Endothelial cell of umbilical vein (primary cell): ENCODE data around the gene IDI2. TPM values are rescaled to one million over a fixed set of nuclear protein-coding genes. Genes with fewer than 3 reads are reported as not detected.

Source experiments
- BruUV-seq: library from RNA; stranded (reverse); fragments of 400-500 nt; replicated peaks from 2 replicates; lab custom pipeline; 2021; lab: Mats Ljungman, UMichigan
- CTCF ChIA-PET: fragments of 300-600, 350-600 bp; sonication (Branson Sonifier 250); formaldehyde crosslinking; loops from one replicate; lab custom pipeline; 2021; ENCODE audit warnings: antibody characterized with exemption, inconsistent platforms; lab: Charles Lee
- POLR2A ChIA-PET: fragments of 300-600, 350-600 bp; sonication (Branson Sonifier 250); formaldehyde crosslinking; loops from one replicate; lab custom pipeline; 2021; ENCODE audit warnings: antibody characterized with exemption, inconsistent platforms; lab: Charles Lee
- DNase-seq: peaks from one replicate; pipeline ENCODE4 v3.0.0-alpha.2; 2011; ENCODE audit warnings: low read depth, low spot score
- FAIRE-seq: peaks from 2 replicates; lab custom pipeline; 2011; peaks lifted over from hg19 to GRCh38; lab: Jason Lieb, UNC
- H2AFZ ChIP-seq: 2 replicates; pipeline ENCODE4 v1.6.0; 2012; ENCODE audit warnings: low read depth, low read length, control low read depth, inconsistent platforms
- H3K27ac ChIP-seq: 2 replicates; pipeline ENCODE4 v1.5.1; 2011; ENCODE audit warnings: low read depth, mild to moderate bottlenecking, control low read depth, low read length, moderate library complexity; ENCODE audit not compliant: insufficient read depth
- H3K27me3 ChIP-seq, 2 experiments: 2 replicates each; pipeline versions ENCODE4 v1.6.0 to v1.6.1; 2011; ENCODE audit warnings: low read length in 2 of 2, mixed read lengths in 1 of 2; ENCODE audit not compliant: control insufficient read depth in 2 of 2, insufficient read depth in 2 of 2
- H3K36me3 ChIP-seq, 2 experiments: 2 replicates in 1 of 2; 3 replicates in 1 of 2; pipeline ENCODE4 v1.5.1; 2011; ENCODE audit warnings: low read length in 2 of 2, mild to moderate bottlenecking in 1 of 2, moderate library complexity in 1 of 2; ENCODE audit not compliant: control insufficient read depth in 2 of 2, insufficient read depth in 2 of 2; ENCODE audit errors: extremely low read depth in 1 of 2
- H3K4me1 ChIP-seq: 3 replicates; pipeline ENCODE4 v1.5.1; 2011; ENCODE audit warnings: mild to moderate bottlenecking, low read length; ENCODE audit not compliant: control insufficient read depth, insufficient read depth; ENCODE audit errors: extremely low read depth
- H3K4me2 ChIP-seq: 2 replicates; pipeline ENCODE4 v1.6.1; 2011; ENCODE audit warnings: low read length, control low read depth, mixed read lengths; ENCODE audit not compliant: insufficient read depth
- H3K4me3 ChIP-seq, 3 experiments: fragments of 200-600 bp in 1 of 3; sonication (generic), shearing (Covaris generic) in 1 of 3; replicated peaks in 1 of 3; 2 replicates each; pipeline ENCODE4 v1.5.1; 2011 to 2016; ENCODE audit warnings: control low read depth in 3 of 3, low read length in 3 of 3, mild to moderate bottlenecking in 2 of 3, inconsistent platforms in 1 of 3, low read depth in 1 of 3, moderate library complexity in 1 of 3; ENCODE audit not compliant: insufficient read depth in 1 of 3
- H3K79me2 ChIP-seq: 2 replicates; pipeline ENCODE4 v1.6.0; 2012; ENCODE audit warnings: low read length, inconsistent platforms; ENCODE audit not compliant: control insufficient read depth, insufficient read depth
- H3K9ac ChIP-seq: replicated peaks from 2 replicates; pipeline ENCODE3; 2011; ENCODE audit warnings: low read length, control low read depth; ENCODE audit not compliant: insufficient read depth; ENCODE audit errors: extremely low read depth
- H3K9me1 ChIP-seq: replicated peaks from 3 replicates; pipeline ENCODE4 v1.6.0; 2011; ENCODE audit warnings: mild to moderate bottlenecking, low read length; ENCODE audit not compliant: control insufficient read depth, insufficient read depth; ENCODE audit errors: extremely low read depth
- H3K9me3 ChIP-seq: replicated peaks from 2 replicates; pipeline ENCODE4 v1.5.1; 2012; ENCODE audit warnings: low read length, inconsistent platforms; ENCODE audit not compliant: control insufficient read depth, insufficient read depth
- H4K20me1 ChIP-seq: replicated peaks from 2 replicates; pipeline ENCODE3; 2011; ENCODE audit warnings: mild to moderate bottlenecking, low read length; ENCODE audit not compliant: control insufficient read depth, insufficient read depth; ENCODE audit errors: extremely low read depth
- EZH2 ChIP-seq: IDR thresholded peaks from 2 replicates; pipeline ENCODE4 v1.6.1; 2012; ENCODE audit warnings: borderline replicate concordance, low read depth, mild to moderate bottlenecking, moderate library complexity, low read length, inconsistent platforms; ENCODE audit not compliant: severe bottlenecking
- FOS ChIP-seq: IDR thresholded peaks from 2 replicates; pipeline ENCODE4 v1.6.1; 2011; ENCODE audit warnings: mild to moderate bottlenecking, low read length, moderate library complexity, borderline replicate concordance; ENCODE audit not compliant: insufficient read depth
- GATA2 ChIP-seq: IDR thresholded peaks from 2 replicates; pipeline ENCODE4 v1.7.0; 2011; ENCODE audit warnings: low read depth, mild to moderate bottlenecking, moderate library complexity, mixed read lengths, low read length; ENCODE audit not compliant: insufficient read length, insufficient read depth
- JUN ChIP-seq: IDR thresholded peaks from 2 replicates; pipeline ENCODE4 v1.6.1; 2011; ENCODE audit warnings: borderline replicate concordance, low read depth; ENCODE audit not compliant: insufficient read length, insufficient read depth
- MAX ChIP-seq: IDR thresholded peaks from 2 replicates; pipeline ENCODE4 v1.6.1; 2011; ENCODE audit not compliant: insufficient read depth, insufficient read length
- MYC ChIP-seq: IDR thresholded peaks from one replicate; pipeline ENCODE4 v1.6.1; 2011; ENCODE audit warnings: mild to moderate bottlenecking, low read depth, low read length
- POLR2A ChIP-seq: IDR thresholded peaks from 2 replicates; pipeline ENCODE4 v1.6.1; 2012; ENCODE audit warnings: low read depth, mild to moderate bottlenecking, control low read depth, low read length
- POLR2AphosphoS5 ChIP-seq: IDR thresholded peaks from 2 replicates; pipeline ENCODE4 v1.6.1; 2012; ENCODE audit warnings: low read depth, mild to moderate bottlenecking, control low read depth, low read length, moderate library complexity; ENCODE audit not compliant: insufficient read depth
- dilution Hi-C: fragments of 300-500 bp; cut with MboI; formaldehyde crosslinking; loops from one replicate; pipeline ENCODE4 v1.15.0; 2019; ENCODE audit warnings: low sequenced_read_pairs; ENCODE audit not compliant: extremely low pct_ligation_motif_present
- intact Hi-C: fragments of 100-400 bp; cut with micrococcal nuclease; formaldehyde crosslinking; loops from one replicate; pipeline ENCODE4 v1.10.0; 2022
- polyA plus RNA-seq, 4 experiments: library from polyadenylated mRNA; depleted of rRNA in 3 of 4; stranded (reverse) in 3 of 4; unstranded in 1 of 4; fragments of >200 nt; gene quantifications; 2 replicates each; pipeline versions ENCODE4 v1.2.1 to v1.2.3, GENCODE V29; 2011 to 2012; ENCODE audit warnings: missing spikeins in 1 of 4
- total RNA-seq: library from RNA; stranded (reverse); gene quantifications from 2 replicates; pipeline ENCODE4 v1.2.3, GENCODE V29; 2021
- TF ChIP-seq, protein P1 (sequence below), 2 donors: IDR thresholded peaks; 1 replicate in 1 of 2; 2 replicates in 1 of 2; pipeline ENCODE4 v1.5.1; 2011; ENCODE audit warnings: low read length in 2 of 2, mild to moderate bottlenecking in 2 of 2, moderate library complexity in 2 of 2, control low read depth in 1 of 2, inconsistent platforms in 1 of 2, low read depth in 1 of 2; ENCODE audit not compliant: insufficient read depth in 1 of 2; ENCODE audit errors: extremely low read depth in 1 of 2

IDI2 gene
- total and polyA plus RNA-seq, 2 donors (not counting 3 experiments of a cell fraction or from before 2014, with no cell fraction given), result not detected

DNA sequence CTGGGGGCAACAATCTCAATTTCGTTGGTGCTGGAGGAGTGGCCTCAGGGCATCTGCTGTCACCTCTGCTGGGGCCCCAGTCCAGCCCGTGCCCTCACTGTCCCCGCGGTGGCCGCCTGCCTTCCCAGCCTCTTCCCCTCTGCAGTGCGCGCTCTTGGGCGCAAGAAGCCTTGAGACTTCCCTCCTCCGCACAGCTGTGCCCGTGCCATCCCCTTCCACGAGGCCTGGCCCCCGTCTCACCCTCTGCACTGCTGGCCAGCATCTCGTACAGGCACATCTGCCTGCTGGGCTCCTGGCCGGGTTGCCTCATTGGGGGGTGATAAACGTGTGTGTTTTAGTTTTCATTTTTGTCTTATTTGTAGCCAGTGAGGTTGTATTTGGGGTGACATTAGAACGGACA is 14.0 kb downstream of the IDI2 start:
- no peak overlapping the region for H3K27ac ChIP-seq
- FAIRE-seq (no peak), DNase-seq (no peak)
- no peak overlapping the region for H3K4me3 ChIP-seq
- ChIA-PET CTCF (interaction anchor here (0.9 kb wide), 1 partner anchor 37 kb away, joined by 5 read pairs; the partner anchor contains the start of gene IDI1), POLR2A (no interaction called here)
- no peaks in the 10 kb centered on the region for H3K27me3 ChIP-seq
- H3K4me1 ChIP-seq, result no peaks in the 10 kb centered on the region
- H3K79me2 ChIP-seq, result peaks cover 3% of the 10 kb centered on the region
- H2AFZ ChIP-seq, result no peak overlapping the region
- BruUV-seq, result no TSS peak
- no peaks in the 10 kb centered on the region for H3K9me1 ChIP-seq
- H3K9me3 ChIP-seq, result no peaks in the 10 kb centered on the region
- no peak overlapping the region for H3K9ac ChIP-seq
- H3K36me3 ChIP-seq, result peaks cover 41 to 51% of the 10 kb centered on the region in 2 experiments
- H4K20me1 ChIP-seq, result no peaks in the 10 kb centered on the region
- dilution Hi-C loops, result no loop called here
- intact Hi-C loops, result no loop called here
- no peak overlapping the region for H3K4me2 ChIP-seq
- TF ChIP-seq FOS, result no peak
- no peak for TF ChIP-seq MYC
- no peak for TF ChIP-seq JUN
- no peak for TF ChIP-seq GATA2
- no peak for TF ChIP-seq POLR2A
- TF ChIP-seq, protein P1, sequence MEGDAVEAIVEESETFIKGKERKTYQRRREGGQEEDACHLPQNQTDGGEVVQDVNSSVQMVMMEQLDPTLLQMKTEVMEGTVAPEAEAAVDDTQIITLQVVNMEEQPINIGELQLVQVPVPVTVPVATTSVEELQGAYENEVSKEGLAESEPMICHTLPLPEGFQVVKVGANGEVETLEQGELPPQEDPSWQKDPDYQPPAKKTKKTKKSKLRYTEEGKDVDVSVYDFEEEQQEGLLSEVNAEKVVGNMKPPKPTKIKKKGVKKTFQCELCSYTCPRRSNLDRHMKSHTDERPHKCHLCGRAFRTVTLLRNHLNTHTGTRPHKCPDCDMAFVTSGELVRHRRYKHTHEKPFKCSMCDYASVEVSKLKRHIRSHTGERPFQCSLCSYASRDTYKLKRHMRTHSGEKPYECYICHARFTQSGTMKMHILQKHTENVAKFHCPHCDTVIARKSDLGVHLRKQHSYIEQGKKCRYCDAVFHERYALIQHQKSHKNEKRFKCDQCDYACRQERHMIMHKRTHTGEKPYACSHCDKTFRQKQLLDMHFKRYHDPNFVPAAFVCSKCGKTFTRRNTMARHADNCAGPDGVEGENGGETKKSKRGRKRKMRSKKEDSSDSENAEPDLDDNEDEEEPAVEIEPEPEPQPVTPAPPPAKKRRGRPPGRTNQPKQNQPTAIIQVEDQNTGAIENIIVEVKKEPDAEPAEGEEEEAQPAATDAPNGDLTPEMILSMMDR (IDR thresholded peaks at IDR 0.05; ENCODE audit: extremely low read depth in 1 of 2, insufficient read depth in 1 of 2, low read depth in 1 of 2, low read length in 2 of 2), result no peak

DNA sequence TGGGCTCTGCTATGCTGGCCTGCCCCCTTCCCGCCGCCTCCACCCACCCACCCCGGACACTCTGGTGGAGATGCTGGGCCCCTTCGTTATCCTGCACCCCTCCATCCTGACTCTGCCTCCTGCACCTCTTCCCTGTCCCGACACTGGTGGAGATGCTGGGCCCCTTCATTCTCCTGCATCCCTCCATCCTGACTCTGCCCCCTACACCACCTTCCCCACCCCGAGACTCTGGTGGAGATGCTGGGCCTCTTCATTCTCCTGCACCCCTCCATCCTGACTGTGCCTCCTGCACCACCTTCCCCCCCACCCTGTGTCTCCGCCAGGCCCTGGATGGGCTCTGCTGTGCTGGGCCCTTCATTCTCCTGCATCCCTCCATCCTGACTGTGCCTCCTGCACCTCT is 15.0 kb downstream of the IDI2 start:
- Histone ChIP-seq H2AFZ (no peak overlapping the region), H3K9ac (no peak overlapping the region), H3K4me3 (no peak overlapping the region), H4K20me1 (no peaks in the 10 kb centered on the region), H3K36me3 (peaks cover 38 to 50% of the 10 kb centered on the region in 2 experiments), H3K4me2 (no peak overlapping the region), H3K27ac (no peak overlapping the region), H3K79me2 (peaks cover 3% of the 10 kb centered on the region), H3K9me1 (no peaks in the 10 kb centered on the region), H3K9me3 (no peaks in the 10 kb centered on the region), H3K4me1 (no peaks in the 10 kb centered on the region), H3K27me3 (no peaks in the 10 kb centered on the region)
- no peak for FAIRE-seq
- BruUV-seq, result no TSS peak
- CTCF ChIA-PET, result no interaction called here
- dilution Hi-C loops (no loop called here), intact Hi-C loops (no loop called here)
- POLR2A ChIA-PET, result no interaction called here
- DNase-seq, result no peak
- TF ChIP-seq POLR2A (no peak), MYC (no peak), FOS (no peak), MAX (no peak), EZH2 (no peak), JUN (no peak), POLR2AphosphoS5 (no peak), GATA2 (no peak)
- TF ChIP-seq, protein P1 (IDR thresholded peaks at IDR 0.05; ENCODE audit: extremely low read depth in 1 of 2, insufficient read depth in 1 of 2, low read depth in 1 of 2, low read length in 2 of 2), result no peak
